IMR-90 (cell line): ENCODE results near the gene TRIM26. TPM values are rescaled to one million over a fixed set of nuclear protein-coding genes. Genes with fewer than 3 reads are reported as not detected.

Experiments
- ATAC-seq: fragments of 200-7000 bp; cut with Tn5 transposase; 2 replicates; pipeline ENCODE4 v1.9.1; 2020; ENCODE audit warnings: low read depth, mild to moderate bottlenecking, moderate library complexity
- BruUV-seq: library from RNA; stranded (reverse); fragments of 400-500 nt; replicated peaks from 2 replicates; lab custom pipeline; 2021; lab: Mats Ljungman, UMichigan
- CTCF ChIA-PET: fragments of 300-600 bp; formaldehyde crosslinking; extraction: SDS; loops from one replicate; lab custom pipeline; 2021; ENCODE audit warnings: antibody characterized with exemption; lab: Yijun Ruan, JAX
- POLR2A ChIA-PET: fragments of 300-600 bp; sonication (Branson Sonifier 250); formaldehyde crosslinking; loops from one replicate; lab custom pipeline; 2022; ENCODE audit warnings: antibody characterized with exemption; ENCODE audit not compliant: unreplicated experiment; lab: Charles Lee
- DNase-seq: peaks from one replicate; pipeline ENCODE4 v3.0.0; 2013
- H2AFZ ChIP-seq: replicated peaks from 2 replicates; pipeline ENCODE3; 2013; ENCODE audit warnings: low read length, mild to moderate bottlenecking; ENCODE audit not compliant: poor library complexity
- H2AK5ac ChIP-seq: 2 replicates; pipeline ENCODE4 v1.6.1; 2013; ENCODE audit warnings: low read depth, low read length, inconsistent platforms
- H2AK9ac ChIP-seq: replicated peaks from 2 replicates; pipeline ENCODE3; 2013; ENCODE audit warnings: mild to moderate bottlenecking, low read depth, low read length, moderate library complexity; ENCODE audit not compliant: poor library complexity
- H2BK120ac ChIP-seq: 2 replicates; pipeline ENCODE4 v1.6.1; 2013; ENCODE audit warnings: low read depth, low read length, inconsistent platforms
- H2BK15ac ChIP-seq: 3 replicates; pipeline ENCODE4 v1.6.1; 2013; ENCODE audit warnings: low read depth, low read length, inconsistent platforms
- H2BK20ac ChIP-seq: 2 replicates; pipeline ENCODE4 v1.6.1; 2013; ENCODE audit warnings: low read depth, mild to moderate bottlenecking, inconsistent platforms, low read length, moderate library complexity
- H2BK5ac ChIP-seq: 2 replicates; pipeline ENCODE4 v1.6.1; 2013; ENCODE audit warnings: mild to moderate bottlenecking, low read depth, low read length, inconsistent platforms; ENCODE audit not compliant: poor library complexity, severe bottlenecking
- H3K14ac ChIP-seq: replicated peaks from 2 replicates; pipeline ENCODE4 v1.6.1; 2013; ENCODE audit warnings: low read depth, low read length, inconsistent platforms
- H3K18ac ChIP-seq: 2 replicates; pipeline ENCODE4 v1.6.1; 2013; ENCODE audit warnings: low read depth, low read length, control low read depth
- H3K23ac ChIP-seq: 2 replicates; pipeline ENCODE4 v1.6.1; 2013; ENCODE audit warnings: low read depth, low read length, inconsistent platforms
- H3K27ac ChIP-seq: 2 replicates; pipeline ENCODE4 v1.5.1; 2013; ENCODE audit warnings: mild to moderate bottlenecking, control low read depth, low read length; ENCODE audit not compliant: insufficient read depth
- H3K27me3 ChIP-seq: 2 replicates; pipeline ENCODE4 v1.6.1; 2013; ENCODE audit warnings: low read length; ENCODE audit not compliant: control insufficient read depth, insufficient read depth
- H3K36me3 ChIP-seq: 2 replicates; pipeline ENCODE4 v1.6.1; 2013; ENCODE audit warnings: low read length, mixed read lengths; ENCODE audit not compliant: control insufficient read depth, insufficient read depth
- H3K4ac ChIP-seq: 2 replicates; pipeline ENCODE4 v1.6.1; 2013; ENCODE audit warnings: low read depth, low read length, inconsistent platforms
- H3K4me1 ChIP-seq: 2 replicates; pipeline ENCODE4 v1.6.1; 2013; ENCODE audit warnings: low read length, mixed read lengths; ENCODE audit not compliant: control insufficient read depth, insufficient read depth
- H3K4me2 ChIP-seq: 2 replicates; pipeline ENCODE4 v1.6.1; 2013; ENCODE audit warnings: low read depth, mild to moderate bottlenecking, control low read depth, low read length, moderate library complexity
- H3K4me3 ChIP-seq: 2 replicates; pipeline ENCODE4 v1.5.1; 2013; ENCODE audit warnings: low read depth, mild to moderate bottlenecking, control low read depth, low read length, moderate library complexity; ENCODE audit not compliant: insufficient read depth
- H3K56ac ChIP-seq: 2 replicates; pipeline ENCODE4 v1.6.1; 2013; ENCODE audit warnings: low read length, inconsistent platforms; ENCODE audit not compliant: insufficient read depth; ENCODE audit errors: extremely low read depth
- H3K79me1 ChIP-seq, 2 experiments: 2 replicates each; pipeline ENCODE4 v1.6.1; 2013; ENCODE audit warnings: low read length in 2 of 2, inconsistent platforms in 1 of 2, low read depth in 1 of 2
- H3K9ac ChIP-seq: 2 replicates; pipeline ENCODE4 v1.6.1; 2013; ENCODE audit warnings: low read depth, low read length, control low read depth
- H3K9me1 ChIP-seq: 2 replicates; pipeline ENCODE4 v1.6.1; 2013; ENCODE audit warnings: low read length, inconsistent platforms; ENCODE audit not compliant: insufficient read depth
- H3K9me3 ChIP-seq: 2 replicates; pipeline ENCODE4 v1.6.1; 2013; ENCODE audit warnings: low read length; ENCODE audit not compliant: control insufficient read depth, insufficient read depth
- H4K20me1 ChIP-seq: 2 replicates; pipeline ENCODE4 v1.6.1; 2013; ENCODE audit warnings: low read length, inconsistent platforms; ENCODE audit not compliant: insufficient read depth
- H4K5ac ChIP-seq: 2 replicates; pipeline ENCODE4 v1.6.1; 2013; ENCODE audit warnings: mild to moderate bottlenecking, low read depth, low read length, control low read depth
- H4K8ac ChIP-seq, 2 experiments: 2 replicates each; pipeline ENCODE4 v1.6.1; 2013; ENCODE audit warnings: low read depth in 2 of 2, low read length in 2 of 2, control low read depth in 1 of 2, inconsistent platforms in 1 of 2
- H4K91ac ChIP-seq: 2 replicates; pipeline ENCODE4 v1.6.1; 2013; ENCODE audit warnings: low read depth, low read length, inconsistent platforms; ENCODE audit not compliant: insufficient read depth
- BHLHE40 ChIP-seq: fragments of 150-350 bp; IDR thresholded peaks from 2 replicates; pipeline ENCODE4 v1.6.1; 2016; ENCODE audit warnings: mild to moderate bottlenecking, low read depth, low read length
- CEBPB ChIP-seq: IDR thresholded peaks from 2 replicates; pipeline ENCODE4 v1.6.1; 2012; ENCODE audit warnings: low read depth, low read length, improper control_type of control experiment
- CHD1 ChIP-seq: IDR thresholded peaks from 2 replicates; pipeline ENCODE4 v1.6.1; 2012; ENCODE audit warnings: low read depth, low read length, improper control_type of control experiment
- FOS ChIP-seq: fragments of 150-350 bp; IDR thresholded peaks from 2 replicates; pipeline ENCODE4 v1.6.1; 2016; ENCODE audit warnings: low read depth, low read length
- MAFK ChIP-seq: IDR thresholded peaks from 2 replicates; pipeline ENCODE4 v1.6.1; 2012; ENCODE audit warnings: low read depth, low read length, improper control_type of control experiment
- MAZ ChIP-seq: IDR thresholded peaks from 2 replicates; pipeline ENCODE4 v1.6.1; 2012; ENCODE audit warnings: low read depth, mild to moderate bottlenecking, low read length, improper control_type of control experiment, moderate library complexity, borderline replicate concordance
- MXI1 ChIP-seq: IDR thresholded peaks from 2 replicates; pipeline ENCODE4 v1.6.1; 2012; ENCODE audit warnings: low read depth, mild to moderate bottlenecking, low read length, moderate library complexity, borderline replicate concordance
- NFE2L2 ChIP-seq: fragments of 150-350 bp; IDR thresholded peaks from 2 replicates; pipeline ENCODE4 v1.6.1; 2016; ENCODE audit warnings: low read depth, mild to moderate bottlenecking, low read length
- RAD21 ChIP-seq: IDR thresholded peaks from 2 replicates; pipeline ENCODE4 v1.6.1; 2012; ENCODE audit warnings: low read length, improper control_type of control experiment
- RCOR1 ChIP-seq: IDR thresholded peaks from 2 replicates; pipeline ENCODE4 v1.6.1; 2012; ENCODE audit warnings: mild to moderate bottlenecking, low read length, improper control_type of control experiment; ENCODE audit not compliant: insufficient replicate concordance
- RFX5 ChIP-seq: IDR thresholded peaks from 2 replicates; pipeline ENCODE4 v1.8.0; 2012; ENCODE audit warnings: low read depth, mild to moderate bottlenecking, low read length, moderate library complexity
- WGBS, 2 experiments: methylation state at CpG; one replicate each; pipeline versions ENCODE4 v1.1.5 to v1.1.7; 2013; ENCODE audit warnings: missing lambda C conversion rate in 2 of 2; ENCODE audit not compliant: insufficient read length in 1 of 2; ENCODE audit errors: extremely low coverage in 2 of 2; 5-methylcytosine and 5-hydroxymethylcytosine counted together
- dilution Hi-C: fragments of 300-500 bp; cut with HindIII; formaldehyde crosslinking; loops from one replicate; pipeline ENCODE4 v1.14.3; 2018; ENCODE audit warnings: low sequenced_read_pairs; ENCODE audit not compliant: unreplicated experiment
- in situ Hi-C: fragments of 300-500 bp; cut with MboI; formaldehyde crosslinking; loops from 3 replicates; pipeline ENCODE4 v1.14.3; 2019; ENCODE audit warnings: low sequenced_read_pairs, inconsistent platforms, mixed read lengths
- intact Hi-C: fragments of 100-400 bp; cut with micrococcal nuclease; formaldehyde crosslinking; loops from 2 replicates; pipeline ENCODE4 v1.10.0; 2022
- polyA plus RNA-seq, 3 experiments: library from polyadenylated mRNA; depleted of rRNA; stranded (reverse); fragments of >200 nt; gene quantifications; 2 replicates each; pipeline ENCODE4 v1.2.3, GENCODE V29; 2012; ENCODE audit warnings: low replicate concordance in 1 of 3
- total RNA-seq: library from RNA; depleted of rRNA; stranded (reverse); fragments of >200 nt; gene quantifications from 2 replicates; pipeline ENCODE4 v1.2.3, GENCODE V29; 2012
- TF ChIP-seq, protein P1 (sequence below): fragments of 150-350 bp; IDR thresholded peaks from 2 replicates; pipeline ENCODE4 v1.6.1; 2017; ENCODE audit warnings: mild to moderate bottlenecking, antibody characterized with exemption, low read length, low read depth
- TF ChIP-seq, protein P2 (sequence below): conservative IDR thresholded peaks from 2 replicates; pipeline ENCODE4 v1.5.1; 2012; ENCODE audit warnings: mild to moderate bottlenecking, low read depth, low read length, improper control_type of control experiment

TRIM26 gene
- total and polyA plus RNA-seq, 2 of the 4 experiments (the other 2 are of a cell fraction): 22.6 to 23.8 TPM

DNA sequence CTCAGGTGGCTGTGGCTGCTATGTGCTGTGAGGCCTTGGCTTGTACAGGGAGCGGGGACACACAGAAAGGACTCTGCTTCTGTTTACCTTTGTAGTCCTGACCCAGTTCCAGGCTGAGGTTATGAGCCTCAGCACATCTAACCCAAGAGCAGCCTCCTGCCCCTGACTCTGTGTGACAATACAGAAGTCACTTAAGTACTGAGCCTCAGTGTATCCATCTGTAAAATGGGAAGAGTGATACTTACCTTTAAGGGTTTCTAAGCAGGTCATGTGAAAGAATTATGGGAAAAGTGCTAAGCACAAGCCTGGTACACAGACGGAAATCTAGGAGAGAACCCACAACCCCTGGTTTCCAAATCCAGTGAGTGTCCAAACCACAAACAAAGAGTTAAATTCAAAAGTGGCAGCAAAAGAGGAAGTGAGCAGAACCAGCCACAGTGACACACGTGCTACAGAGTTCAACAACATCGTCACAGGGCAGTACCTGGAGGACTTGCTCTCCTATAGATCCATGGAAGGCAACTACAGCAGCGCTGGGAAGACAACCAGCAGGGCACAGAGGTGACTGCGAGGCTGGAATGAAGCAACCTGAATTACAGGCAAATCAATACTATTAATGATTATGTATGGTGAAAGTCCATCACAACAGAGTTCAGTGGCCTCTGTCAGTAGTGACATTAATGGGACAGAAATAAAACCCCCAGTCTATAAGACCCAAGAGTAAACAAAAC is 12.5 kb downstream of the TRIM26 start:
- Histone ChIP-seq H3K36me3 (peaks cover 36% of the 10 kb centered on the region), H3K4me2 (no peak overlapping the region), H3K56ac (no peak overlapping the region), H3K14ac (no peak overlapping the region), H4K20me1 (peaks cover 5% of the 10 kb centered on the region; the same call in 1 of the 2 replicates), H2BK15ac (no peak overlapping the region), H3K9me1 (0 out of 2 replicates have a peak, but pooled peaks cover 4% of the 10 kb centered on the region), H2AFZ (no peak overlapping the region), H3K23ac (no peak overlapping the region), H3K27me3 (no peaks in the 10 kb centered on the region), H4K91ac (no peak overlapping the region), H3K9ac (no peak overlapping the region), H2AK9ac (no peak overlapping the region), H3K4me1 (no peaks in the 10 kb centered on the region), H2BK20ac (no peak overlapping the region), H3K4me3 (no peak overlapping the region), H3K4ac (no peak overlapping the region), H4K5ac (no peak overlapping the region), H2BK120ac (no peak overlapping the region), H3K18ac (no peak overlapping the region), H4K8ac (no peak overlapping the region), H3K27ac (no peak overlapping the region), H2AK5ac (no peak overlapping the region), H3K79me1 (peaks cover 20 to 35% of the 10 kb centered on the region in 2 experiments), H2BK5ac (no peak overlapping the region), H3K9me3 (no peaks in the 10 kb centered on the region)
- ATAC-seq: no peak
- BruUV-seq: no TSS peak
- no peak for DNase-seq
- CTCF ChIA-PET: no interaction called here
- POLR2A ChIA-PET: no interaction called here
- intact Hi-C loops: no loop called here
- in situ Hi-C loops: no loop called here
- 100% methylated on average over 1 of the region's 6 CpGs; no CpG with 5 or more reads in 1 of the 2 experiments for WGBS, 2 experiments
- TF ChIP-seq FOS (no peak), RFX5 (no peak), CHD1 (no peak), BHLHE40 (no peak), CEBPB (no peak), MAZ (no peak), RAD21 (no peak), MXI1 (no peak), RCOR1 (no peak), MAFK (no peak), NFE2L2 (no peak)
- TF ChIP-seq, protein P1, sequence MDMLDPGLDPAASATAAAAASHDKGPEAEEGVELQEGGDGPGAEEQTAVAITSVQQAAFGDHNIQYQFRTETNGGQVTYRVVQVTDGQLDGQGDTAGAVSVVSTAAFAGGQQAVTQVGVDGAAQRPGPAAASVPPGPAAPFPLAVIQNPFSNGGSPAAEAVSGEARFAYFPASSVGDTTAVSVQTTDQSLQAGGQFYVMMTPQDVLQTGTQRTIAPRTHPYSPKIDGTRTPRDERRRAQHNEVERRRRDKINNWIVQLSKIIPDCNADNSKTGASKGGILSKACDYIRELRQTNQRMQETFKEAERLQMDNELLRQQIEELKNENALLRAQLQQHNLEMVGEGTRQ: no peak
- TF ChIP-seq, protein P2, sequence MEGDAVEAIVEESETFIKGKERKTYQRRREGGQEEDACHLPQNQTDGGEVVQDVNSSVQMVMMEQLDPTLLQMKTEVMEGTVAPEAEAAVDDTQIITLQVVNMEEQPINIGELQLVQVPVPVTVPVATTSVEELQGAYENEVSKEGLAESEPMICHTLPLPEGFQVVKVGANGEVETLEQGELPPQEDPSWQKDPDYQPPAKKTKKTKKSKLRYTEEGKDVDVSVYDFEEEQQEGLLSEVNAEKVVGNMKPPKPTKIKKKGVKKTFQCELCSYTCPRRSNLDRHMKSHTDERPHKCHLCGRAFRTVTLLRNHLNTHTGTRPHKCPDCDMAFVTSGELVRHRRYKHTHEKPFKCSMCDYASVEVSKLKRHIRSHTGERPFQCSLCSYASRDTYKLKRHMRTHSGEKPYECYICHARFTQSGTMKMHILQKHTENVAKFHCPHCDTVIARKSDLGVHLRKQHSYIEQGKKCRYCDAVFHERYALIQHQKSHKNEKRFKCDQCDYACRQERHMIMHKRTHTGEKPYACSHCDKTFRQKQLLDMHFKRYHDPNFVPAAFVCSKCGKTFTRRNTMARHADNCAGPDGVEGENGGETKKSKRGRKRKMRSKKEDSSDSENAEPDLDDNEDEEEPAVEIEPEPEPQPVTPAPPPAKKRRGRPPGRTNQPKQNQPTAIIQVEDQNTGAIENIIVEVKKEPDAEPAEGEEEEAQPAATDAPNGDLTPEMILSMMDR: no peak
- dilution Hi-C loops: no loop called here
